Dermis microvascular lymphatic vessel endothelial cell (primary cell): Measurements from ENCODE around the gene SNAP47. TPM values are rescaled to one million over a fixed set of nuclear protein-coding genes. Genes with fewer than 3 reads are reported as not detected.
A peak's percentile ranks its signal among the peaks of the same experiment; 100 is the strongest.
"Not testable (repeated sequence)": the region's sequence is repeated elsewhere in the genome, so short reads cannot be mapped to it uniquely, and the experiment has no call there.

Experiments used
- DNase-seq, 2 donors: peaks; one replicate each; pipeline versions ENCODE4 v3.0.0 to v3.0.0-alpha.2; 2010; ENCODE audit warnings: low read depth in 2 of 2
- total RNA-seq: library from RNA; depleted of rRNA; stranded (reverse); fragments of >200 nt; gene quantifications from 2 replicates; pipeline ENCODE4 v1.2.1, GENCODE V29; 2014

SNAP47 gene
- total RNA-seq: 27.6 and 31.4 TPM in 2 replicates

GRCh38 chr1:227734856-227735538, at the start of gene SNAP47, which contains the start of gene JMJD4:
SNAP47 (plus strand) TSS chr1:227735435; CDS start chr1:227747737, 12,302 bp downstream.
JMJD4 (minus strand) TSS chr1:227735302; CDS start chr1:227735273, 29 bp downstream.
- peak; percentile 82 to 93 for DNase-seq

GRCh38 chr1:227685807-227686206, 49.4 kb upstream of the SNAP47 start:
- no peak for DNase-seq

GRCh38 chr1:227697321-227697864, 37.8 kb upstream of the SNAP47 start:
- DNase-seq: no peak

- not testable (repeated sequence) for DNase-seq
Measured at GRCh38 chr1:227701631-227702030, 33.6 kb upstream of the SNAP47 start.

- no peak for DNase-seq
Measured at GRCh38 chr1:227707846-227708245, 27.4 kb upstream of the SNAP47 start.

GRCh38 chr1:227709451-227709850, 25.8 kb upstream of the SNAP47 start:
- no peak for DNase-seq

GRCh38 chr1:227710474-227710873, 24.8 kb upstream of the SNAP47 start:
- not testable (repeated sequence) for DNase-seq

- DNase-seq: no peak
Measured at GRCh38 chr1:227712648-227713047, 22.6 kb upstream of the SNAP47 start.

GRCh38 chr1:227718932-227719331, 16.3 kb upstream of the SNAP47 start:
- DNase-seq: no peak

GRCh38 chr1:227723474-227723873, 11.8 kb upstream of the SNAP47 start:
- no peak for DNase-seq

- DNase-seq: no peak
Measured at GRCh38 chr1:227725046-227725445, 10.2 kb upstream of the SNAP47 start.

GRCh38 chr1:227726318-227726717, 8.9 kb upstream of the SNAP47 start:
- DNase-seq: no peak

- no peak for DNase-seq
Measured at GRCh38 chr1:227726924-227727599, 8.2 kb upstream of the SNAP47 start.

- DNase-seq: peak in 1 of 2 donors; percentile 53
Measured at GRCh38 chr1:227728059-227728891, 7.0 kb upstream of the SNAP47 start.

- DNase-seq: no peak
Measured at GRCh38 chr1:227728892-227729143, 6.4 kb upstream of the SNAP47 start.

- DNase-seq: no peak
Measured at GRCh38 chr1:227729144-227729880, 5.9 kb upstream of the SNAP47 start.

- peak in 1 of 2 donors; percentile 56 for DNase-seq
Measured at GRCh38 chr1:227729881-227730629, 5.2 kb upstream of the SNAP47 start.

- no peak for DNase-seq
Measured at GRCh38 chr1:227730630-227731151, 4.5 kb upstream of the SNAP47 start.

GRCh38 chr1:227731241-227731677, 4.0 kb upstream of the SNAP47 start:
- no peak for DNase-seq
